22Rv1 (cell line): ENCODE measurements around the gene CDK6.

Experiments used
- H3K27ac ChIP-seq: fragments of 450-650 bp; 2 replicates; pipeline ENCODE4 v1.5.1; 2017
- ZFX ChIP-seq: fragments of 450-650 bp; IDR thresholded peaks from 2 replicates; pipeline ENCODE4 v1.6.1; 2017; ENCODE audit warnings: antibody characterized with exemption, borderline replicate concordance
- TF ChIP-seq, protein P1 (sequence below): fragments of 450-650 bp; IDR thresholded peaks from 2 replicates; pipeline ENCODE4 v1.5.1; 2017; ENCODE audit warnings: mild to moderate bottlenecking

CDK6 gene

DNA sequence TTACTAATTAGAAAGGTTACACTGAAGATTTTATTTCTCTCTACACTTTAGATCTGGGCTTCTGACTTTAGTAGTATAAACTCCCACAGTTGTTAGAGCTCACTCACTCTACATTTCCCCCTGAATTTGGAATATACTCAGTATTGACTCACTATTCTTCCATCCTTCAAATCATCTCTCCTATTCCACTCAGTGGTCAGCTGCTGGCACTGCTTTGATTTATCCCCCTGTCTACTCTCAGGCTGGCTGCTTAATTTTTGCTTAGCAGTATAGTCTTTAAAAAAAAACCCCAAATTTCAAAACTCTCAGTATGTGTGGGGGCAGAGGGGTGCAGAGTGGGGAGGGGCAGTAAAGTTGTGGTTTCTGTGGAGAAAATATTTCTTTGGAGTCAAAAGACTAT, 68.9 kb downstream of the CDK6 start:
- H3K27ac ChIP-seq, result no peak overlapping the region

DNA sequence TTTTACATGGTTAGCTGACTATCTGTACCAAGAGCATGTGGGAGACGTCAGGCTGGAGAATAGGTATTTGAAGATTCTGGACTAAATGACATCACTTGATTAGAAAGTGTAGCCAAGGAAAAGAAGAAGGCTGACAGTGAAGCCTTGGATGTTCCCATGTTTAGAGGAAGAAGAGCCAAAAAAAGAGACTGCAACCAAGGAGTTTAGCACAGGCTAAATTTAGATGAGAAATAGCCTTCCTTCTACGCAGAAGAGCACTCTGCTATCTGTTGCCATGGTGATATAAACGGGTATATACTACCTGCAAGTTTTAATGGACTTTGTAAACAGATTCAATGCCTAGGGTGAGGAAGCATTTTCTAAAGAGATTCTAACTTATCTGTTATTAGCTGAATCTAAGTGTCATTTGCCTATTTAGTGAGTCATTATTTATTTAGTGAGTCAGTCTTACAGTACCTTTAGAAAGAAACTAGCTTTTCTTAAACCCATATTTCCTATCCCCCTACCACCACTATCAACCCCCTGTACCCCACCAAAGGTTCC, 69.8 kb downstream of the CDK6 start:
- no peak overlapping the region for H3K27ac ChIP-seq
- TF ChIP-seq, protein P1, sequence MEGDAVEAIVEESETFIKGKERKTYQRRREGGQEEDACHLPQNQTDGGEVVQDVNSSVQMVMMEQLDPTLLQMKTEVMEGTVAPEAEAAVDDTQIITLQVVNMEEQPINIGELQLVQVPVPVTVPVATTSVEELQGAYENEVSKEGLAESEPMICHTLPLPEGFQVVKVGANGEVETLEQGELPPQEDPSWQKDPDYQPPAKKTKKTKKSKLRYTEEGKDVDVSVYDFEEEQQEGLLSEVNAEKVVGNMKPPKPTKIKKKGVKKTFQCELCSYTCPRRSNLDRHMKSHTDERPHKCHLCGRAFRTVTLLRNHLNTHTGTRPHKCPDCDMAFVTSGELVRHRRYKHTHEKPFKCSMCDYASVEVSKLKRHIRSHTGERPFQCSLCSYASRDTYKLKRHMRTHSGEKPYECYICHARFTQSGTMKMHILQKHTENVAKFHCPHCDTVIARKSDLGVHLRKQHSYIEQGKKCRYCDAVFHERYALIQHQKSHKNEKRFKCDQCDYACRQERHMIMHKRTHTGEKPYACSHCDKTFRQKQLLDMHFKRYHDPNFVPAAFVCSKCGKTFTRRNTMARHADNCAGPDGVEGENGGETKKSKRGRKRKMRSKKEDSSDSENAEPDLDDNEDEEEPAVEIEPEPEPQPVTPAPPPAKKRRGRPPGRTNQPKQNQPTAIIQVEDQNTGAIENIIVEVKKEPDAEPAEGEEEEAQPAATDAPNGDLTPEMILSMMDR, result no peak
- TF ChIP-seq ZFX, result no peak

More for the DNA sequence above, 68.9 kb downstream of the CDK6 start:
- TF ChIP-seq ZFX, result no peak
- TF ChIP-seq, protein P1, result no peak

DNA sequence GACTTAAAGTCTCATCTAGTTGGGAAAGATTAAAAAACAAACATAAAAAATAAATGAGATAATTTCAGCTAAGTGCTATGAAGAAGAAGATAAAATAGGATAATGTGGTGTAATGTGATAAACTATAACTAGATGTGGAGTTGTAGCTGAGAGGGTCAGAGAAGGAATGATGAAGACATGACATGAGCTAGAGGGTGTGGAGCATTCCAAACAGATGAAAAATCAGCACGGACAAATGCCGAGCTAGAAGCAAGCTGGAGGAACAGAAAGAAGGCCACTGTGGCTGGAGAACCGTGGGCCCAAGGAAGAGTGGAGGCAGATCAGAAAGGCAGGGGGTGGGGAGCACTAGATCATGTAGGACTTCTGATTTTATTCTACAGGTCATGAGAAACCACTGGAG, 70.6 kb downstream of the CDK6 start:
- H3K27ac ChIP-seq, result no peak overlapping the region
- no peak for TF ChIP-seq ZFX
- TF ChIP-seq, protein P1, result no peak

DNA sequence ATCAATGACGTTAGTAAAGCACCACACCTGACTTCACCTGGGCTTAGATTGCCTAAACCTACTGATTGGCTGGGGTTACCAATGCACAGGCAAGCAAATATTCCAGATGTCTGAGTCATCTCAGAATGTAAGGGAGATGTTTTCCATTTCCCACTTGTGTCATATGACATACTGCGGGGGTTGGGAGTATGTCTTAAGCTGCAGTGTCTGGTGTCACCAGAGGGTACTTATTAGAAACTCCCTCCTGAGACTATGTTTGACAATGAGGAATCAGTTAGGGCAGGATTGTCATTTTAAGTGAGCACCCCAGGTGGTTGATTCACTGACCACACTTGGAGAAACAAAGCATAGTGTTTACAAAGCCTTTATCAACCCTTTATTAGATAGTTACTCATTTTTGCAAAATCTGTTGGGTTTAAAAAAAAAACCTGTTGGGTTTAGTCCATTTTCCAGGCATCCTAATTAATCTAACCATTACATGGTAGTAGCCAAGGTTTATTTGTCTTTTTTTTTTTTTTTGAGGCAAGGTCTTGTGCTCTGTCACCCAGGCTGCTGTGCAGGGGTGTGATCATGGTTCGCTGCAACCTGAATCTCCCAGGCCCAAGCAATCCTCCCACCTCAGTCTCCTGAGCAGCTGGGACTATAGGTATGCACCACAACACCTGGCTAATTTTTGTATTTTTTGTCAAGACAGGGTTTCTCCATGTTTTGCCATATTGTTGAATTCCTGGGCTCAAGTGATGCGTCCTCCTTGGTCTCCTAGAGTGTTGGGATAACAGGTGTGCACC, 72.5 kb downstream of the CDK6 start:
- TF ChIP-seq, protein P1, result no peak
- TF ChIP-seq ZFX, result no peak
- no peak overlapping the region for H3K27ac ChIP-seq

DNA sequence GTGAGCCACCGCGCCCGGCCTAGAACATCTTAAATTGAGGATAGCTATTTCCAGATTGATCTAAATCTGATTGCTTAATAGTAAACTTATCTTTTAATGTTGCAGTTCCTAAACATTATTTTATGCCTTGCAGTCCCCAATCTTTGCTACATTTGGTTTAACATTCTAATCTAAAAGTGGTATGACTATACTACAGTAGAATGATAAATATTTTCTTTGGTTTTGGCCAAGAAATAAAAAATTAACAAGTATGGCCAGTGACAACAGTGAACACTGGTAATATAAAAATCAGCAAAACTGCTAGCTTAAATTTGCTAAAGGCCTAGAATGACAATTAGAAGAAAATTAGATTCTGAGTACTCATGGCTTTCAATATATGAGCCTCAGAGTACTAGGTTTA, 73.5 kb downstream of the CDK6 start:
- no peak overlapping the region for H3K27ac ChIP-seq
- TF ChIP-seq ZFX, result no peak
- TF ChIP-seq, protein P1, result no peak

DNA sequence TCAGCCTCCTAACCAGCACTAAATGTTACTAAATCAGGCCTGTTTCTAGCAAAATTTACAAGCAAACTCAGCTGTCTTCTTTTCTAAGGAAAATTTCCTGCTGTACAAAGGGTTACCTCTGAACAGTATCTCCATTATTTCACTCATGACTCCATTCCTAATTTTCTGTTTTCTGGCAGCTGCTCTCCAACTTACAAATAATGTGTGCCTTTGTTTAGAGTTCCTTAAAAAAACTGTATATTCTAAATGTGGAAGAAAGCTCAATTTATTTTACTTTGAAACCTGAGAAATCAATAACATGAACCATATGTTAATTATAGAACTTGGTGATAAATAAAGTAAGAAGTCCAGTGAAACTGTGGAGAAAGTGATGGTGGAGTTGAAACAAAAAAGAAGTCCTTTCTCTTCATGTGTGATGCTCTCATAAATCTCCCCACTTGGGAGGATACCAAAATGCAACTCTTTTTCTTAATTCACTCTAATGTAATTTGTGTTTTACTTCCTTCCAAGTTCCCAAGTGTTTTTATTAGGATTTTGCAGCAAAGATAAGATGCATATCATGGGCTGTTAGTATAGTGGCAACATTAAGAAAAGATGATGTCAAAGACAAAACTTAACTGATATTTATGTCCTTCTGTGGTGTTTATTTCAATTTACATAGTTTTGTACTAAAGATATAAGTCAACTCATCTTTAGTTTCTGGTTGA, 74.8 kb downstream of the CDK6 start:
- H3K27ac ChIP-seq, result no peak overlapping the region
- TF ChIP-seq, protein P1, result no peak
- TF ChIP-seq ZFX, result no peak
